GM19468 (cell line): ENCODE data around the gene GIPR.
"Not testable (repeated sequence)": the region's sequence is repeated elsewhere in the genome, so short reads cannot be mapped to it uniquely, and the experiment has no call there.

ENCODE experiments used
- ATAC-seq: cut with Tn5 transposase; IDR thresholded peaks from one replicate; pipeline ENCODE4 v1.9.1; 2021; ENCODE audit warnings: mild to moderate bottlenecking, moderate library complexity, moderate number of reproducible peaks; ENCODE audit not compliant: unreplicated experiment; ENCODE audit errors: extremely low read depth

Gene GIPR

DNA sequence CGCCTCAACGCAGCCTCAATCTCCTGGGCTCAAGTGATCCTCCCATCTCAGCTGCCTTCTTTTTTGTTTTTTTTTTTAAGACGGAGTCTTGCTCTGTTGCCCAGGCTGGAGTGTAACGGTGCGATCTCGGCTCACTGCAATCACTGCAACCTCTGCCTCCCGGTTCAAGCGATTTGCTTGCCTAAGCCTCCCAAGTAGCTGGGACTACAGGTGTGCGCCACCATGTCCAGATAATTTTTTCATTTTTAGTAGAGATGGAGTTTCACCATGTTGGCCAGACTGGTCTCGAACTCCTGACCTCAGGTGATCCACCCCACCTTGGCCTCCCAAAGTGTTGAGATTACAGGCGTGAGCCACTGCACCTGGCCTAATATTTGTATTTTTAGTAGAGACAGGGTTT is 52.0 kb downstream of the GIPR start:
- ATAC-seq, result not testable (repeated sequence)

DNA sequence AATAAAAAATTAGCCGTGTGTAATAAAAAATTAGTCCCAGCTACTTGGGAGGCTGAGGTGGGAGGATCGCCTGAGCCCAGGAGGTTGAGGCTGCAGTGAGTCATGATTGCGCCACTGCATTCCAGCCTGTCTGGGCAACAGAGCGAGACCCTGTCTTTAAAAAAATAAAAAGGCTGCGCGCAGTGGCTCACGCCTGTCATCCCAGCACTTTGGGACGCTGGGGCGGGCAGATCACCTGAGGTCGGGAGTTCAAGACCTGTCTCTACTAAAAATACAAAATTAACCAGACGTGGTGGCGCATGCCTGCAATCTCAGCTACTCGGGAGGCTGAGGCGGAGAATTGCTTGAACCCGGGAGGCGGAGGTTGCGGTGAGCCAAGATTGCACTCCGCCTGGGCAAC is 60.7 kb downstream of the GIPR start:
- not testable (repeated sequence) for ATAC-seq

GRCh38 chr19:45729800-45730290 is 61.8 kb downstream of the GIPR start:
- no peak for ATAC-seq

GRCh38 chr19:45730368-45731288 is 62.6 kb downstream of the GIPR start, which contains the start of gene FBXO46:
Gene FBXO46, minus strand, starts transcription at chr19:45730896. Its CDS starts 17,401 bp downstream, at chr19:45713495.
- ATAC-seq, result peak; percentile 61
